Amniotic epithelial cell (primary cell): ENCODE data around the gene PSMD1.
"Not testable (repeated sequence)": the region's sequence is repeated elsewhere in the genome, so short reads cannot be mapped to it uniquely, and the experiment has no call there.

Experiments used
- DNase-seq: peaks from one replicate; pipeline ENCODE4 v3.0.0-alpha.2; 2010; ENCODE audit warnings: low read depth

Gene PSMD1

DNA sequence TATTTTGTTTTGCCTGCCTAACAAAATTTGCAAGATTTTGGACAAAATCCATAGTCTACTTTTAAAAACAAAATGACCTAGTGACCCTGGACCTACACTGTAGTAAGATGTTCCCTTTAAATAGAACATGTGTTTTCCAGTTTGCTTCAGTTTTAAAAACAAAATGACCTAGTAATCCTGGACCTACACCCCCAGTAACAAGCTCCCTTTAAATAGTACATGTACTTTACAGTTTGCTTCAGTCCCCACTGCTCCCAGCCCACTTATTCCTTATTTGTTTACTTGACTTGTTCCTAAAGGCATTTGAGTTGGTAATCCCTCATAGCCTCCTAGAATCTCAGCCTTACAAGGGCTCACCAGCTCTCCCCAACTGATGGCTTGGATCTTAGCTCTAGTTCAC is 102.6 kb downstream of the PSMD1 start:
- no peak for DNase-seq

DNA sequence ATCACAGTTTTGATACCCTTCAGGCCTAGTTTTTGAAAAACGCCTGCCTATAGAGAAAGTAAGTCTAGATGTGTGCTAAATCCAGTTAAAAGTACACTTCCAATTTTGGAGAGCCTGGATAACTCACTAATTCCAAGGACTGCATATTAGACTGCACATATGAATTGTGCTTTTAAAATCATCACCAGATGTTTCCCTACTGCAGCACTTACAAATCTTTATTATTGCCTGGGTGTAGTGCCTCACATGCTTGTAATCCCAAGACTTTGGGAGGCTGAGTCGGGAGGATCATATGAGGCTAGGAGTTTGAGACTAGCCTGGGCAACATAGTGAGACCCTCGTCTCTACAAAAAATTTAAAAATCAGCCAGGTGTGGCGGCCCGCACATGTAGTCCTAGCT is 104.0 kb downstream of the PSMD1 start:
- DNase-seq, result no peak

DNA sequence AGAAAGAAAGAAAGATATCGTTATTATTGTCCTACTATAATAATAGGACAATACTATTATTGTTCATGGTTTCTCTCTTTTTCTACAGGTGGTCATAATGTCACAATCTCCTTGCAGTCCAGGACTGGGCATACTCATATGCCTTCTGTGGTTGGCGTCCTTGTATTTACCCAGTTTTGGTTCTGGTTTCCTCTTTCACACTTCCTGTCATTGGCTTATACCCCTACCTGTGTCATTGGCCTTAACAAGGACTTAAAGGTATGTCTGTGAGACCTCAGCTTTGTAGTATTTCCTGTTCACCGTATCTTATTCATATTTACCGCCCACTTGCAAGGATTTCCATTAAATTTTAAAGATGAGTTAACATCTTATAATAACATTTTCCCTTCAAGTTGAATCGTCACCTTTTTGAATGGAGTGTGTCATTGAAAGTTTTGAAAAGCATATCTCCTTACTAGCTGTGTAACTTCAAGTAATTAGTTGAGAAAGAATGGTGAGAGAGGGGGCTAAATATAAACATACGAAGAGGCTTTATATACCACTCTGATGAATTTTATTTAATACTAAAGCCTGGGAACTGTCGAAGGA is 104.7 kb downstream of the PSMD1 start:
- no peak for DNase-seq

DNA sequence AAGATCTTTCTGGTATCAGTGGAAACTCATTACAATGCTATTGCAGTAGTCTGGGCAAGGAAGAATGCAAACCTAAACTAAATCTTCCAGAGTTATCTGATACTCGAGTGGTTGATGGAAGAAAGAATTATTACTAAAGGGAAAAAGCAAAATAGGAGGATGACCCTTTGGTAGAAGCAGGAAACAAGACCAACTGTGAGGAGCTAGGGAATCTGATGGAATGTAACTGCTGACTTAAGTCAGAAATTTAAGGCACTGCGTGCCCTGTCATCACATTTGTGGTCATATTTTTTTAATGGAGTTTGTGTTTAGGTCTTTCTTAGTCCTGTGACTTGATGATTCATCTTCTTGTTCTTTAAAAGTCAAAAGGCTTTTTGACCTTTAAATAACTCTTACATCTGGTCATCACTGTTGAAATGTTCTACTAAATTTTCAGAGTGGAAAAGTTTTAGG is 105.2 kb downstream of the PSMD1 start:
- peak; percentile 99 for DNase-seq

DNA sequence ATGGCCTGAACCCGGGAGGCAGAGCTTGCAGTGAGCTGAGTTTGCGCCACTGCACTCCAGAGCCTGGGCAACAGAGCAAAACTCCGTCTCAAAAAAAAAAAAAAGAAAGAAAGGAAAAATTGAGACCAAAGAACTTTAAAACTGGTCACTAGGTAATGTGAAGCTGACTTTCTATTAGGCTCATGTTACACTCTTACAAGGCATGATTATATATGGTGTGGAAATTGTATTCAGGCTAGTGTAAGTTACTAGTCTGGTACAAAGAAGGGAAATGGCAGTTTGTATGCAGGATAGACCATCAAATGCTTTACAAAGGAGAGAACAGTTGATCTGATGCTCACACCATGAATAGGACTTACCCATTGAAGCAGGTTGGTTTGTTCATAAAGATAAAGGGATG is 106.3 kb downstream of the PSMD1 start:
- no peak for DNase-seq

DNA sequence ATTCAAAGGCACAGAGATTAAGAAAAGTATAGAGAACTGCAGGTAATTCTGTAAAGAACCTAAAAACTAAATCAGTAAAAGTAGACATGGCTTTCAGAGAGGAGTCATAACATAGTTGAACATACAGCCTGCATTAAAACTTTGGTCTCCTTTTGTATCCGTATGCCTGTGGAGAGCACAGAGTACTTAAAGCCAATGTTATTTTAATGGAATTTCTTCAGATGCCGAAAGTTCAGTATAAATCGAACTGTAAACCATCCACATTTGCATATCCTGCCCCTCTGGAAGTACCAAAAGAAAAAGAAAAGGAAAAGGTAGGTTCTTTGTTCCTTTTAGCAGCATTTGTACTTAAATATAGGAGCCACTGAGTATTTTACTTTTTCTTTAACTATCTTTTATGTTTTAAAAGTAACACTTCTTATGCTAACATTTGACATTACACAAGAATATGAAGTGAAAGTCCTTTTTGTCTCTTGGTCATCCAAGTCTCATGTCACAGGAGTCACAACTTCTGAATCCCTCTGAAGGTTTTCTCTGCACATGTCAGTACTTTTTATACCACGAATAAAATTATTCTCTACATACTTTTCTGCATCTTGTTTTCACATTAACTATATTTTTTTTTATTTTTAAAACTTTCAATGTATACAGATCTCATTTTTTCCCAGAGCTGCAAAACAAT is 106.9 kb downstream of the PSMD1 start:
- no peak for DNase-seq

DNA sequence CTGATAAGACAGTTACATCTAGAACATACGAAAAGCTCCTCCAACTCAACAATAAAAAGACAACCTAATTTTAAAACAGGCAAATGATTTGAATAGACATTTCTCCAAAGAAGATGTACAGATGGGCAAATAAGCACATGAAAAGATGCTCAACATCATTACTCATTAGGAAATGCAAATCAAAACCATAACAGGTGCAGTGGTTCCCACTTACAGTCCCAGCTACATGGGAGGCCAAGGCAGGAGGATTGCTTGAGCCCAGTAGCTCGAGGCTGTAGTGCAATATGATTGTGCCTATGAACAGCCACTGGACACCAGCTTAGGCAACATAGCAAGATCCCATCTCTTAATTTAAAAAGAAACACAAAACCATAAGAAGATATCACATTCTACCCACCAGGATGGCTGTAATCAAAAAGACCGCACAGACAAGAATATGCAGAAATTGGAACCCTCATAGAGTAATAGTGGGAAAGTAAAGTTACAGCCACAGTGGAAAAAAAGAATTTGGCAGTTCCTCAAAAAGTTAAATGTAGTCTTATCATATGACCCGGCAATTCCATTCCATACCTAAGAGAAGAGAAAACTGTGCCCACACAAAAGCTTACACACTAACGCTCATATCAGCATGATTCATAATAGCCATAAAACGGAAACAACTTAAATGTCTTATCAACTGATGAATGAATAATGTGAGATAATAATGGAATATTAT is 111.2 kb downstream of the PSMD1 start:
- DNase-seq, result peak; percentile 73

DNA sequence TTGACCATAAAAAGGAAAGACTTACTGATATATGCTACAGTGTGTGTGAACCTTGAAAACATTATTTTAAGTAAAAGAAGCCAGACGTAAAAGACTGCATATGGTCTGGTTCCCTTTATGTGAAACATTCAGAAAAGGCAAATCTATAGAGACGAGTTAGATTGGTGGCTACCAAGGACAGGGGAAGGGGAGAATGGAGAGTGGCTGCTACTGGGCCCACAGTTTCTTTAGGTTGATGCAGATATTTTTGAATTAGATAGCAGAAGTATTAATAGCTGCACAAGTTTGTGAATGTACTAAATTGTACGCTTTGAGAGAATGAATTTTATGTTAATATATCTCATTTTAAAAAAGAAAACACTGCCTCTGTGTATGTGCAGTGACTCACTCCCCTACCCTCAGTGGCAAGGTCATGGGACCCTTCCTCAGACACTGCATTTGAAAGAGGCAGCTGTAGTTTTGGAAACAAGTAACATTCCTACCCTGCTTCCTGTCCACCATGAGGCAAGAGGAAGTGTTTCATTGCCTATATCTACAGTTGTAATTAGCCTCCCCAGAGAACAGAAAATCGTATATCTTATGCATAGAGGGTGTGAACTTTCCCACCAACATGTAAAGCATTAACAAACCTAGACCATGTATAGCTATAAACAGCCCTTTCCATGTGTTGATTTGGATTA is 111.9 kb downstream of the PSMD1 start:
- no peak for DNase-seq

DNA sequence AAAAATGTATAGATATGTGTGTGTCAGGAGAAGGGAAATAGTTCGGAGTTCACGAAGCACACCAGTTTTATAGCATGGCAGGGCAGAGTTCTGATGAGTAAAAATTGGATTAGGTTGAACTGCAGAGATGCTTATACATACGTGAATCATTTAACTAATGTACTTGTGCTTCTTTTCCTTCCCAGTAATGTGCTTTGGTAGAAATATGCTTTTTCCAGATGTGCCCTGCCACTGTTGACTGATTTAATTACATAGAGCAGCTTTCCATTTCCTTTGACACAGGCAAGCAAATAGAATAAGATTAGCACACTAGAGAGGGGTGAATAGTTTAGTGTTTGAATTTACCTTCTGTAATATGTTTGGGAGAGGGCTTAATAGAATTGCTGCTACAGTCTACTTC is 112.8 kb downstream of the PSMD1 start:
- DNase-seq, result no peak

DNA sequence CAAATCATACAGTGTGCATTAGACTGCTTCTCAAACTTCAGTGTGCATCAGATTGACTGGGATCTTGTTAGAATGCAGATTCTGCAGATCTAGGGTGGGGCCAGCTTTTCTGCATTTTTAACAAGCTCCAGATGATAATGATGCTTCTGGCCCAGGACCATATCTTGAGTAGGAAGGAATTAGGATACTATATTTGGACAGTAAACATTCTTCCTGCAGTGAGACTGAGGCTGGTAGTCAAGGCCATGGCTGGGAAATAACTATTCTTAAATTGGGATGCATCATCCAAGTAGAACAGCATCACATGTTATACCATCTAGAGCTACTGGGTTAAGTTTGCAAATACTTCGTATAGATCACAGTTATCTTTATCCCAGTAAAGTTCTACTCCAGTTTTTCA is 113.4 kb downstream of the PSMD1 start:
- DNase-seq, result no peak

DNA sequence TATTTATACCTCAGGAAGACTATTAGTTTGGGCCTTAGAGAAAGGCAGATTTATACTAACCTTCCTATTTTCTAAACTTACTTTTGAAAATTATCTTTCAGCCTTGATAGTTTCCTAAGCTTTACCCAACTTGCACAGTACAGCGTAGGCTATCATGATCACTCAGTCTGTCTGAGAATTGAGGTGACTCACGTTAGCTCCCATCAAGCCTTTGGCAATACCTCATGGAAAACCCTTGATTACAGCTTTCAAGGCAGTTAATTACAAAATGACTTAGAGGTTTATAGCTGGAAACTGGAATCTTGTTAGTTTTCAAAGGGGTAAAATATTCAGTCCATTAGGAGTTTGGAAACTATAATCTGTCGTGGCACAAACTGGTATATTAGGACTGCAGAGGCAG is 115.4 kb downstream of the PSMD1 start:
- peak; percentile 96 for DNase-seq

DNA sequence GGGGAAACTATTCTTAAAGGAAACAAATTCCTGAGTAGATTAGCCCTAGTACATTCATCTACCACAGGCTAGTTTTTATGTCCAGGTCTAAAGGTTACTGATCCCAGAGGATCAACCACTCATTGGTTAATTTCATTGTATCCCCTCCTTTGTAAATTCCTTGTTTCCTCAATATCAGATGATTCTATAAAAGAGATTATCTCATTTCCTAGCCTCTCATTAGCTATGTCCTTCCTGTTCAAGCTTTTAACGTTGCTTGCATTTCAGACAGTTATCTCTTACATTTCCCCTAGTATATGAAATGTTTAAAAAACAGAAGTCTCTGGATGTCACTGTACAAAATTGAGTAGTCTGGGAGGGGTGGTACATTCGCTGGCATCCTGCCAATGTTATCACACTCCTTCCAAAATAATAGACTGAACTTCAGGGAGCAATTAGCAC is 117.6 kb downstream of the PSMD1 start:
- no peak for DNase-seq

DNA sequence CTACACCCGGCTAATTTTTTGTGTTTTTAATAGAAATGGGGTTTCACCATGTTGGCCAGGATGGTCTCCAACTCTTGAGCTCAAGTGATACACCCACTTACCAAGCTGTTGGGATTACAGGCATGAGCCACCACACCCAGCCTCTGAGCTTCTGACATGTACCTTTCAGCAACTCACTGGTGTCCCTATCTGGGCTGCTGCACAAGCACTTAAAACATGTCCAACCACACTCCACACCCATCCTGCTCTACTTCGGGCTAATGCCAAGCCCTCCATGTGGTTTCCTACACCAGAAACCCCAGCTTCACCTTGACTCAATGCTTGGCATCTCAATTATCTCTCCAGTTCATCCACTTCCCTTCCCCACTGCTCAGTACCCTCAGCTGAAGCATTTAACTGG is 119.4 kb downstream of the PSMD1 start:
- DNase-seq, result no peak

DNA sequence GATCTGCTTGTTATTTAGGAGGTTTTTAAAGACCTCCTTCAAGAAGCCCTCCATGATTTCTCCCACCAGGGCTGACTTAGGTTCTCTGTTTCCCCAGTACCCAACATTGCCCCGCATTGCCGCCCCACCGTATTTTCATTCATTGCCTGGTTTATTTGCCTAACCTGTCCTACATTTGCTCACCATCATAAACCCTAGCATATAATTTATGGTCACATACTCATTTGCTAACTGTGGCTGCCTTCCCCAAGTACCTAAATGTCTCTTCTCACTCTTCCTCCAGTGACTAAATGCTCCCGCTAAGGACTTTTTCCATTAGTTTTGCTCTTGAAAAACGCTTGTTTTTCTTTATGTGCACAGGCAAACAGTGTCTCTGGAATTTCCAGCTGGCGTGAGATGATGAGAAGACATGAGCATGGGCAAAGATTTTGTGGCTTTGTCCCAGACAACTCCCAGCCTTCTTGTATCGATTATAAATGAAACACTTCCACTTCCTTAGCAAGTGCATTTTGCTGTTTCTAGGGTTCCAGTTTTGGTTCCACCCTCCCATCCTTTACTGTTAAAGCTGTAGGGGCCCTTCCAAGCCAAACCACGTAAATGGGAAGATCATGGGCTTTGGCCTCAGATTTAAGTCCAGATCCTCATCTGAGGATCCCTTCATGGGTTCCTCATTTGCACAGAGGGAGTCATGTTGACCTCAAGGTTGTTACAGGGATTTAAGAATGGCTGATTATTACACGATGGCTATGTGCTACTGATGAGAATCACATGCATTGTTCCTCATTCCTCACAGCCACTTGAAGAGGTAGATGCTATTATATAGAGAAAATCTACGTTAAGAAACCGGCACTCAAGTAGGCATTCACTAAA is 120.7 kb downstream of the PSMD1 start:
- no peak for DNase-seq

DNA sequence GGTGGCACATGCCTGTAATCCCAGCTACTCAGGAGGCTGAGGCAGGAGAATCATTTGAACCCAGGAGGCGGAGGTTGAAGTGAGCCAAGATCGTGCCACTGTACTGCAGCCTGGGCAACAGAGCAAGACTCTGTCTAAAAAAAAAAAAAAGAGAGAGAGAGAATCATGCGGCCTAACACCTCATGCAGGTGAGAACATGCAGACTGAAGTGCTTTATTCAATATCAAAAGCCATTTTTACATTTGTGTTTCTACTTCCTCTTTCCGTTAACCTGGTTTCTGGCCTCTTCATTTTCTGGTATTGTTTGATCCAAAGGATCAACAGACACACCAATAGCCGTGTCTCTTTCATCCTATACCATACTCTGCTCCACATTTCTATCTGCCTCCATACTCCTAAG is 122.1 kb downstream of the PSMD1 start:
- DNase-seq, result not testable (repeated sequence)

DNA sequence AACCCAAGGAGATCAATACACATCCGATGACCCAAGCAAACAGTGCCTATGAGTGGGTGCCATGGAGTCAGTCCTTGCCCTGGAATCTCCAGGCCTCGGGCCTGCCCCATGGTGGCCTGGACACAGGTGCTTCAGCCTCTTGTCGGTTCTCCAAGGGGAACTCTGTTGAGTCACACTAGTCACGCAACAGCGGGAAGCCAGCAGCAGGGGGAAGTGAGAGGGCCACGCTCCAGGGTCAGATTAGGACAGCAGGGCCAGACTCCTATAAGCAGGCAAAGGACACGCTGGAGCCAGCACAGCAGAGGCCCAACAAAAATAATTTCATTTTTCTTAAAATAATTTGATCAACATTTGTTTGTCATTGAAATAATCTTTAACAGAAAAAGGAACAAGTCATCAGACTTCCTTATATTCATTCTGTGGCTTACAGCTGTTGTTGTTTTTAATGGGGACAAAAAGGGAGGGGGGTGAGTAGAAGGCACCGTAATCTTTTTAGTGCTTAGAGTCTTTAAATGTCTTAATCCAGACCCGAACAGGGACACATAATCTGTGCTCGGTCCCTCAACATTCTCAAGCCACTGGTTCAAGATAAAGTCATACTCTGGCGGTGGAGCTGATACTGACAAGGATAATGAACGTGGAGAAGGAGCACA is 125.3 kb downstream of the PSMD1 start:
- DNase-seq, result no peak

DNA sequence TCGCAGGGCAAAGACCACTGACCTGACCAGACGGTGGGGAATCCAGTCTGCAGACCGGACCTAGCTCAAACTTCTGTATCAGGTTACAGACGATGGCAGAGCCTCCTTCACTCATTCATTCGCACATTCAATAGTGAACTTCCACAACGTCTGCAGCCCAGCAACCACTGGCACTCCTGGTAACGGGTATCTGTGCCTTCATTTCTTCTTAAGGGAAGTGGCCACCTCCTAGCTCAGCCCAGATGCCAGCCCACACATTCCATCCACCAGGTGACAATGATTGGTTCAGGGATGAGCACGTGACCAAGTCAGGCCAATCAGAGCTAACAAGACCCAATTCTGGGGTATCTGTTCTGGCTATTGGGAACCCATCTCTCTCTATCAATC is 125.8 kb downstream of the PSMD1 start:
- no peak for DNase-seq

DNA sequence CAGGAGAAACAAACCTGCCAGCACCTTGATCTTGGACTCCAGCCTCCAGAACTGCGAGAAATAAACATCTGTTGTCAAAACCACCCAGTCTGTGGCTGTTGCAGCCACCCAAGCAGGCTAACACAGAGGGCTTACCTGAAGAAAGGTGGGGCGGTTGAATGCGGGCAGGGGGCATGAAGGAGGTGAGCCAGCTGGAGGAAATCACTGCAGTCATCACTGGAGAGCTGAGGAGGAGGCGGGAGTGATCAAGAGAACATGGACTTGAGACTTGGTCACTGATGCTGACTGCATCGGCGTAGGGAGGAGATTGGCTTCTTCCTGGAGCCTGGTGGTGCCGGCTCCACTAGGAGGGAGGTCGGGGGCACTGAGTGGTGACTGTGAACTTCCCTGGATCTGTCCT is 127.2 kb downstream of the PSMD1 start:
- DNase-seq, result no peak

DNA sequence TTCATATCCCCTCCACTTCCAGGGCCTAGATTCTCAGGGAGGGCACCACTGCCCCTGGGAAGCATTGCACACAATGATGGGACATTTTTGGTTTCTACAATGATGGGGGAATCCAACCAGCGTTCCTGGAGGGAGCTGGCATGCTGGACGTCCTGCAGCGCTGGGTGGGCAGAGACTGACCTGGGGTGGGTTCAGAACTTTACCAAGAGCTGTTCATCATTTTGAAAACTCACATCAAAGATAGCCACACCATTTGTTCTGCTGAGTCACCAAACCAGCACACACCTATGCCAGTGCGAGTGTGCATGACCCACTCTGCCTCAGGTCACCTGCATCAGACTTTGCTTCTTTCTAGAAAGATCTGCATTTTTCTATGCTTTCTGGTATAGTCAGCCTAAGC is 127.7 kb downstream of the PSMD1 start:
- DNase-seq, result no peak

DNA sequence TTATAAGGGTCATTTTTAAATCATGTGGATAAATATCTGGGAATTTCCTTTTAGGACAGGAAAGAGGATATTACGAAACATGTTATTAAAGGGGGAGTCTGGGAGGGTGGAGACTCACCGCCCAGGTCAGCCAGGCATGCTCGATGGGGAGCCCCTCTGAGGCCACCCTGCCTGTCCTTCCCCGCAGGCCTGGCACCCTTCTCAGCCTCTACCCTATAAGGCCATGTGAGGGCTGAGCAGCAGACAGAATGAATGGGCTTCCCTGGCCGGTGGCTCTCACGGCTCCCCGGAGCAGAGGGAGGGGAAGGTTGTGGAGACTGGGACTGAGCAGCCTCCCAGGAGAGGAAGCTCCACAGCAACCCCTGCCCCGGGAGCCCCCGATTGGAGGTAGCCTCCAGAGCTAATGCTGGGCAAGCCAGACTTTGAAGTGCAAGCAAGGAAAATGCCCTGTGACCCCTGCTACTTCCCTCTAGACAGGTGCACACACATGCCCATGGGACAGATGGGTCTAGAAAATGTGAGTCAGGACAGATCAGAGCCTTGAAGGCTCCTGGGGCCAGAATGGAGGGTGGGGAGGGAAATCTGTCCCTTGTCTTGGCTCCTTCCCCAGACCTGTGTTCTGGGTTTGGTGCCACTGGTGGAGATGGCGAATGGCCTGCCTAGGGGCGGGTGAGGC is 128.5 kb downstream of the PSMD1 start:
- DNase-seq, result peak; percentile 38

DNA sequence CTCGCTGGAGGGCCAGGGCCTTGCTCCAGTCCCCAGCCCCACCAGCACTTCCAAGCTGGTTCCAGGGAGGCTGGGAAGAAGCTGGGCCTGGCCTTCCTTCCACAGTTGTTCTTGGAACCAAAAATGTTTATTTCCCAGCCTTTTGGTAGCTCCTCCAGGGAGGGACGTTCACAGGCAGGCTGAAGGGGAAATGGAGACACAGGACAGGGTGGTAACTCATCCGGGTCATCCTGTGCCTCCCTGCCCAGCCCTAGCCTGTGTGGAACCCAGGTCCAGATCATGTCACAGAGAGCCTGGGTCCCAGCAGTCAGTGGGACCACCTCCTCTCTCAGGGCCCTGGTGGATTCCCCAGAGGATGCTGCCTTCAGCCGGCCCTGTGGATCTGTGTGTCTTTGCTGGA is 129.2 kb downstream of the PSMD1 start:
- DNase-seq, result no peak
